NCI-H1436 treated with DMSO at 0.1 percent for 48 hours (cell line): ENCODE data around the gene SAE1.
"Not testable (repeated sequence)": the region's sequence is repeated elsewhere in the genome, so short reads cannot be mapped to it uniquely, and the experiment has no call there.

Source experiments
- DNase-seq: peaks from one replicate; lab custom pipeline; 2025; lab: John Stamatoyannopoulos, UW

SAE1 gene

DNA sequence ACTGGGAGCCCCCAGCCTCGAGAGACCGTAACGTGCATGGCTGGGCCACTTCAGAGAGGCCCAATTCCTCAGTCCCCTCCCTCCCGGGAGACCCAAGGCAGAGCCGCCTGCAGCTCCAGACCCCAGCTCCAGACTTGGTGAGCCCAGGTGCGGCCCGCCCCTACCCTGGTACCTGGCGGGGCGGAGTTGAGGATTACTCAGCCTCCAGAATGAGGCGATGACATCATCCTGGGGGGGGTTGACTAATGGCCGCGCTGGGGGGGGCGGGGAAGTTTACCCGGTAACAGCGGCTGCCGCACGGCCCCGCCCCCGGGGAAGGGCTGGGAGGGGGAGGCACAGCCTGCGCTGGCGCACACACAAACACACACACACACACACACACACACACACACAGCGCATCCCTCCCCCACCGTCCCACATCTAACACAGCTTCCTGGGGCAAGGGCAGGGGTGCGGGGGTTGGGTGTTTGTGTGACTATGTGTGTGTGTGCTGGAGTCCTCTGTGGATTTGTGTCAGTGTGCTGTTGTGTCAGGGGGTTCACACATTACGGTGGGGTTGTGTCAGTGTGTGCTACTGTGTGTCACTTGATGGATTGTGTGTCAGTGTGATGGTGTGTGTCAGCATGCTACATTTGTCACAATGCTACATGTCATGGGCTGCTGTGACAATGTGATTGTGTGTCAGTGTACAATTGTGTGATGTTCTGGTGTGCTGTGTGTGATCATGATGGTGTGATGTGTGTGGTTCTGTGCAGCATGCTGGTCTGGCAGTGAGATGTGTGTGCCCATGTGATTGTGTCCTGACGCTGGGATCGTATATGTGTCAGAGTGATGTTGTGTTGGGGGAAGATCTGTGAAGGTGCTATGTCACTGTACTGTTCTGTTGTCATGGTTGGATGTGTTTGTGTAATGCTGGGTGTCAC, 110.6 kb downstream of the SAE1 start:
- peak; percentile 46 for DNase-seq

DNA sequence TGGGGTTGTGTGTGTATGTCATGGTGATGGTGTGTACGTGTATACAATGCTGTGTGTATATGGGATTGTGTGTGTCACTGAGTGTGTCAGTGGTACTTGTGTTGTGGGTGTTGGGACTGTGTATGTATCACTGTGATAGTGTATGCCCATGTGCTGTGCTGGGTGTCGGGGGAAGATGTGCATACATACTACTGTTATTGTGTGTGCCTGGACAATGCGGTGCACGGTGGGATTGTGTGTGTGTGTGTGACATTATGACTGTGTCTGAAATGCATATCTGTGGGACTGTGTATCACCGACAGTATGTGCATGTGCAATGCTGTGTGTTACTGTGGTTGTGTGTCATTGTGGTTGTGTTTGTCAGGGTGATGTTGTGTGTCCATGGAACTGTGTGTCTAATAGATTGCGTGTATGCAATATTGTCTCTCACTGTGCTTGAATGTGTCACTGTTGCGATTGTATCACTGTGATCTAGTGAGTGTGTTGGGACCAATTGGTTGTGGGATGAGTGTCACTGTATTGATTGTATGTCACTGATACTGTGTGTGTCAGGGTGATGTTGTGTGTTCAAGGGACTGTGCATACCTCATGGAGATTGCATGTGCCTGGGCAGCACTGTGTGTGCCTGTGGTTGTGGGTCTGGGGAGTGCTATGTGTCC, 111.4 kb downstream of the SAE1 start:
- DNase-seq, result no peak

DNA sequence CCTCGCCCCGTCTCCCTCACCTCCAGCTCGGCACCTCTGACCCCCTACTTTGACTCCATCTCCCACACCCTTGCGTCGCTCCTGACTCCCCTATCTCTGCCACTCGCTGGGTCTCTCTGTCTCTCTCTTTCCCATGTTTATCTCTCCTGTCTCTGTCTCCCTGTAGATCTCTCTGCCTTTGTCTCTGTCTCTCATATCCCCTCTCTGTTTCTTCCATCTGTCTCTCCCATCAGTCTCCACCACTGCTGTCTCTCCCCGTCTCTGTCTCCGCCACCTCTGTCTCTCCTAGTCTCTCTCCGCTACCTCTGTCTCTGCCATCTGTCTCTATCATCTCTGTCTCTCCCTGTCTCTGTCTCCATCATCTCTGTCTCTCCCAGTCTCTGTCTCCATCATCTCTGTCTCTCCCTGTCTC, 112.7 kb downstream of the SAE1 start:
- DNase-seq, result no peak

DNA sequence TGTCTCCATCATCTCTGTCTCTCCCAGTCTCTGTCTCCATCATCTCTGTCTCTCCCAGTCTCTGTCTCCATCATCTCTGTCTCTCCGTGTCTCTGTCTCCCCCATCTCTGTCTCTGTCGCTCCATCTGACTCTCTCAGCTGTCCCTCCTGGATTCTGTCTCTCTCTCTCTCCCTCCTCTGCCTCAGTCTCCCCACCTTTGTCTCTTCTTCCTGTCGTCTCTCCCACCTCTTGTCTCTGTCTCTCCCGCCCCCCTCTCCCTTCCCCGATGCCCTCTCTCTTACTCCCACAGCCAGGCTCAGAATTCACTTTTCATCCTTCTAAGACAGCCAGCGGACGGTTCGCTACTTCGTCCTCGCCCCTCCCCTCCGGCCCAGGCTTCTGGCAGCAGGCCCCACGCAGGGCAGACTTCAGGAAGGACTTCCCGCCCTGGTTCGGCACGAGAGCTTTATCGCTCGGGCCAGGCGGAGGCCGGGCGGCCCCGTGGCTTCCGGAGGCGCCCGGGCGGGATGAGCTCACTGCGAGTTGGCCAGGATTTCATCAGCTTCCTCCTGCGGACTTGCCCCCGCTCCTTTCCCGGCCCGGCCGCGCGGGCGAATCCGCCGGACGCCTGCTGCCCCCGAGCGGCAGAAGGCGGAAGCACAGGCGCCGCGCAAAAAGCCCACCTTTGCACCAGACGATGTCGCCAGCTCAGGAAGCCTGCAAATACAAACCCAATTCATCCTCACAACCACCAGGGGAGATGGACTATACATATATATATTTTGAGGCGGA, 113.3 kb downstream of the SAE1 start:
- DNase-seq, result peak; percentile 58

DNA sequence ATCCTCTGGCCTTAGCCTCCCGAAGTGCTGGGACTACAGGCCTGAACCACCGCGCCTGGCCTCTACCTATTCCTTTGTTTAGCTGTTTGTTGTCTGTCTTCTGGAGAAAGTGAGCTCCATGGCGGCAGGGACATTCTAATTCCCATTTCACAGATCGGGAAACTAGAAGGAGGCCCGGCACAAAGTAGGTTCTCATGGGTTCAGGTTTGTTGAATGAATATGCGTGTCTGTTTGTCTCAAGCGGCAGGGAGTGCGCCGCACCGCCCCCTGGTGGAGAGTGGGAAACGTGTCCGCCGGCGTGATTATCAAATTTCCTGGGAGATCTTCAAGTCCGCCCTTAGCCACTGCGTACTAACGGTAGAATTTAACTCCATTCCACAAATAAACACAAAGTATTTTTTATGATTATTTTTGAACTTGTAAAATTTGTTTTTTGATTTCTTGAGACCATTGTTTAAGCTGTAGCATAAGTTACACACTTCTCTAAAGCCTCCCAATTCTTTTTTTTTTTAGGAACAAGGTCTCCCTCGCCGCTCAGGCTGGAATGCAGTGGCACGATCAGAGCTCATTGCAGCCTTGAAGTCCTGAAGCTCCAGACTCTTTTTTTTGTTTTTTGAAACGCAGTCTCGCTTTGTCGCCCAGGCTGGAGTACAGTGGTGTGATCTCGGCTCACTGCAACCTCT, 116.8 kb downstream of the SAE1 start:
- DNase-seq, result no peak

DNA sequence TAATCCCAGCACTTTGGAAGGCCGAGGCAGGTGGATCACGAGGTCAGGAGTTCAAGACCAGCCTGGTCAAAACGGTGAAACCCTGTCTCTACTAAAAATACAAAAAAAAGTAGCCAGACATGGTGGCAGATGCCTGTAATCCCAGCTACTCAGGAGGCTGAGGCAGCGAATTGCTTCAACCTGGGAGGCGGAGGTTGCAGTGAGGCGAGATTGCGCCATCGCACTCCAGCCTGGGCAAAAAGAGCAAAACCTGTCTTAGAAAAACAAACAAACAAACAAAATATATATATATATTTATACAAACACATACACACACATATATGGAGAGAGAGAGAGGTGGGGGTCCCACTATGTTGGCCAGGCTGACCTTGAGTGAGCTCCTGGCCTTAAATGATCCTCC, 122.4 kb downstream of the SAE1 start:
- DNase-seq, result not testable (repeated sequence)

DNA sequence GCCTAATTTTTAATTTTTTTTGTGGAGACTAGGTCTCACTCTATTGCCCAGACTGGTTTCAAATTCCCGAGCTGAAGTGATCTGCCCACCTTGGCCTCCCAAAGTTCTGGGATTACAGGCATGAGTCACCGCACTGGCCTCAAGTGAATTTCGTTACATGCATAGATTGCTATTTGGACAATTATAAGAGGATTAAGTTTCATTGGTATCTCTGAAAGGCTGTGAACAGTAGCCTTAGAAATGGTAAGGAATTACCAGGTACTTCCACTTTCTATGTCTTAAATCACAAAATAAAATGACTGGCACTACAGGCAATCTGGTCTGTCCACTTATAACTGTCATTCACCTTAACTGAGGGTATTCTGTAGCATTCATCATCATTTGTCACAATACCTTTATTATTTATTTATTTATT, 122.8 kb downstream of the SAE1 start:
- DNase-seq, result no peak

DNA sequence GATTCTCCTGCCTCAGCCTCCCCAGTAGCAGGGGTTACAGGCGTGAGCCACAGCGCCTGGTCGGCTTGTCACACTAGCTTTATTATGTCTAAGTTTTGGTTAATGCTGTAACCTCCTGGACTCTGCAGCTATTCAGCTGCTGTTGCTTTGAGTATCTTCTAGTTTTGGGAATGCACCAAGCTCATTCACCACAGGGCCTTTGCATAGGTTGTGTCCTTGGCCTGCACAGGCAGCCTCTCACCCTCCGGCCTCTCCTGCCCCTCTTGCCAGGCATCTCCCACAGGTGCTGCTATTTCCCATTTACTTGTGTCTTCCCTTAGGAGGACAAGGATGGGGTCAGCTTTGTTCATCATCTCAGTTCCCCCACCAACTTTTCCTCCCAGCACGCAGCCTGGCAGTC, 123.3 kb downstream of the SAE1 start:
- DNase-seq, result no peak

DNA sequence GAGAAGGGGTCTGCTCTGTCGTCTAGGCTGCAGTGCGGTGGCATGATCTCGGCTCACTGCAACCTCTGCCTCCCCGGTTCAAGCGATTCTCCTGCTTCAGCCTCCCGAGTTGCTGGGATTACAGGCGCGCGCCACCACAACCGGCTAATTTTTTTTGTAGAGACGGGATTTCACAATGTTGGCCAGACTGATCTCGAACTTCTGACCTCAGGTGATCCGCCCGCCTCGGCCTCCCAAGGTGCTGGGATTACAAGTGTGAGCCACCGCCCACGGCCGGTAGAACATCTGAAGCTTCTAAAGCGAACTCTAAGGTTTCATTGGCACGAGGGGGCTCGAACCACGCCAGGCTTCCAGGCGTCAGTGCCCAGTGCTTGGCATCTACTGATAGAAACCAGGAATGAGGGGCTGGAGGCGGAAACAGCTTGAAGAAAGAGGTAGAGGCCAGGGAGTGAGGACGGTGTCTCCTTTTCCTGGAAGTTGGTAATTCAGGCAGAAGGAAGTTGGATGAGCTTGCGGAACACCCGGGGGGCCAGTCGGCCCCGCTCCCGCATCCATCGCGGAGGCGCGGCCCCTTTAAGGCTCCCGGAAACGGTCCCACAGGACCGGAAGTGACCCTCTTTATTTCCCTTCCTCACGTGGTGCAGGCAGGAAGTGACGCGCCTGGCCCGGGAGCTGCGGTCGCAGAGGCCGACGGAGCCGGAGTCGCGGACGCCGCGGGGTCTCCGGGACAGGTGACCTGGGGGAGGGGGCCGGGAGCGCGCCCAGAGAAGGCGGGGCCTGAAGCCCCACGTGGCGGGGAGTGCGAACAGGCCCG, 125.5 kb downstream of the SAE1 start, which contains the start of gene CCDC9:
CCDC9 (plus strand) TSS at position 647 of the 814 bp plus-strand sequence. CDS start 1,876 bp downstream, outside the sequence.
- DNase-seq, result peak; percentile 88

DNA sequence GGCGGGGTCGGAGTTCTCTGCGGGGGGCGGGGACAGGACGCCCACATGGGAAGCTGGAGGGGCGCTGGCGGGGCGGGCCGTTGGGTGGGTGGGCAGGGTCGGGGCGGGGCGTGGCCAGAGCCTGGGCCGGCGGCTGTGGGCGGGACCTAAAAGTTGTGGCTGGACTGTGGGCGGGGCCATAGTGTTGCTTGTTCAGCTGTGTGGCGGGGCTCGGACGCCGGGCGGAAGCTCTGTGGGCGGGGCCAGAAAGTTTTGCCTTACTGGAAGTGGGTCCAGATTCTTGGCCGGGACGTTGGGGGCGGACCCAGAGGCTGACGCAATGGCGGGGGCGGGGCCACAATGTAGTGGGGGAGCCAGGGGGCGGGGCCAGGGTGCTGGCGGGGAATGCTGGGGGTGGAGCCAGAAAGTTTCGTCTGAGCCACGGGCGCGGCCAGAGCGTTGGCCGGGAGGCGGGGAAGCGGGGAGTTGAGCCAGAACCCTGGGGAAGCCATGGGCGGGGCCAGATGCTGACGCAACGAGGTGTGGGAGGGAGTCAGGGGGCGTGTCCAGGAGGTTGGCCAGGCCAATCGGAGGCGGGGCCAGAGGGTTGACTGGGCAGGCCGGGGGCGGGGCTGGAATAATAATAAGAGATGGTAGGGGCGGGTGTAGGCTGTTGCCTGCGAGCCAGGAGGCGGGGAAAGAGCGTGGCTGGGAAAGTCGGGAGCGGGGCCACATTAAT, 126.2 kb downstream of the SAE1 start:
- peak; percentile 85 for DNase-seq

DNA sequence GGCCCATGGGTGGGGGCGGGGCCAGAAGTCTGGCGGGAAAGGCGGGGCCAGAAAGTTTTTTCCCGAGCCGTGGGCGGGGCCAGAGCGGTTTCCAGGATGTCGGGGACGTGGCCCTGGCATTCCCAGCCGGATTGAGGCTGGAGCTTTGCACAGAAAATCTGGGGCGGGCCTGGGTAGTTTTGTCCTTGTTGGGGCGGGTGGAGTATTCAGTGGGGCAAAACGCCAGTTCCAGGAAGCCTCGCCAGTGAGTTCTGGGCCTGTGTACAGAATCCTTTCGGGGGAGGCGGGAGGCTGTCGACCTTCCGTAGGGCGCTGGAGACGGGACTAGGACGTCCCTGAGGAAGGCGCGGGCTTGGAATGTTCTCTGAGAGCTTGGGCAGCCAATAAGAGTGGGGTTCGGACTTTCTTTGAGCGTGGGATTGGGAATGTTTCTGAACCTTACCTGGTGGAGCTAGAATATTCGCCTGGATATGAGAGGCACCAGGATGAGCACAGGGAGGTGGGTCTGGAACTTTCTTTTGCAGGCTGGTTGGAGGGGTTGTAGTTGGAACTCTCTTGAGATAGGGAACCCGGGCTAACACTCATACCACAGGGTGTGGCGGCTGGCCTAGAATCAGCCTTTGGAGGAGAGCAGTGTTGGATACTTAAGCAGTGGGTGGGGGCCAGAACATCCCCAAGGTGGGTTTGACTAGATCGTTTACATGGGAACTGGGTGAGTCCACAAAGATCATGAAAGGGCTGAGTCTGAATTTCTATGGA, 127.0 kb downstream of the SAE1 start:
- DNase-seq, result no peak

DNA sequence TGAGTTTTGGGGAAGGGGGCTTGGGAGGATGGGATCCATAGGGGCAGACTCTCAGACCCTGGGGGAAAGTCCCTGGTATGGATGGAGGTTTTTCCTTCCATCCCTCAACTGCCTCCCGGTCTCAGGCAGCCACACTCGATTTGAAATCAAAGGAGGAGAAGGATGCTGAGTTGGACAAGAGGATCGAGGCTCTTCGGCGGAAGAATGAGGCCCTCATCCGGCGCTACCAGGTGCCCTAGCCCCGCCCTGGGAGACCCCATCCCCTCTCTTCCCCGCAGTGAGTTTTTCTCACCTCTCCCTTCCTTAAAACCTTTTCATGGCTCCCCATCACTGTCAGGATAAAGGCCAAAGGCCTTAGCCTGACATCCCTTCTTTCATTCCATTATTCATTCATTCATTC, 127.8 kb downstream of the SAE1 start:
- DNase-seq, result no peak

DNA sequence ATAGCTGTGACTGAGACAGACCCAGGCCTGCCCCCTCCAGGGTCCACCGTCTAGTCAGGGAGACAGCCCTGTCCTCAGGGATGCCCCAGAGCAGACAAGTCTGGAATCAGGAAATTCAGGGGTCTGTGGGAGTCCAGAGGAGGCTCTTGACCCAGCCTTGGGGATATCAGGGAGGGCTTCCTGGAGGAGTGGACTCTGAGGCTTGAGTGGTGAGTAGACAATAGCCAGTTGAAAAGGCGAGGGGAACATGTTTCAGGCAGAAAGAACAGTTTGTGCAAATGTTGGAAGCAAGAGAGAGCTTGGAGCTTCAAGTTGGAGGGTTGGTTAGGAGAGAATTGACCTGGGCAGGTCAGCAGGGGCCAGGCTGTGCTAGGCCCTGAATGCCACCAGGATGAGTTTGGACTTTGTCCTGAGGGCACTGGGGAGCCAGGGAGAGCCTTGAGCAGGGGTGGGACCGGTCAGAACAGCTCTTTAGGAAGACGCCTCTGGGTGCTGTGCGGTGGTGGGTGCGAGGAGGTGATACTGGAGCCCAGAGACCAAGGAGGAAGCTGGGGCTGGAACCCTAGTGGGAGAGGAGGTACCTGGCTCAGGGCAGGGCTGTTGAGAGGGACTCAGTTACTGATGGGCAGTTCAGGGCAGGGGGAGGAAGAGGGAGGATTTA, 128.4 kb downstream of the SAE1 start:
- DNase-seq, result no peak
